Stimulated activated CD4-positive, alpha-beta T cell treated with anti-CD3 and anti-CD28 coated beads, TNF-alpha, amount 100 ng/mL, for 4 hours (primary cell): ENCODE measurements around the gene PURA.

Experiments
- DNase-seq, 3 experiments: peaks; one replicate each; pipeline ENCODE4 v3.0.0-alpha.2; 2020; ENCODE audit warnings: low read depth in 3 of 3

PURA gene

DNA sequence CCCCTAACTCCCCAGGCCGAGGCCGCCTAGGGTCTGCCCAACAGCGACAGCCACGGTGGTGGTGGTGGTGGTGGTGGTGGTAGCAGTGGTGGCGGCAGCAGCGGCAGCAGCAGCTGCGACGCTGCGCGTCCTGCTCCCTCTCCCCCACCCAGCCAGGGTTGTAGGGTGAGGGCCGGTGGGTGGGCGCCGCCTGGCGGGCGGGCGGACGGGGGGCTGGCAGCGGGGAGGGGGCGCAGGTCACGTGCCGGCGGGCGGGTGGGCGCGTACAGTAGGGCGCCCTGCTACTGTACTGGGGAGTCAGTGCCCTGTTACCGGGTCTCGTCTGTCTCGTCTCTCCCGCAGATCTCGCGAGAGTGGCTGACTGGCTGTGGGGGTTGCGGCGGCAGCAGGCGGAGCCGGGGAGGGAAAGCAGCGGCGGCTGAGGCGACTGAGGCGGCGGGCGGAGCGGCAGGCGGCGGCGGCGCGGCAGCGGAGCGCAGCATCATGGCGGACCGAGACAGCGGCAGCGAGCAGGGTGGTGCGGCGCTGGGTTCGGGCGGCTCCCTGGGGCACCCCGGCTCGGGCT lies at the start of gene PURA:
Gene PURA (plus strand): TSS at position 411 of the 565 bp plus-strand sequence. CDS start 73 bp downstream, at position 484.
- DNase-seq, result peak; percentile 92 to 95 (median 94)

DNA sequence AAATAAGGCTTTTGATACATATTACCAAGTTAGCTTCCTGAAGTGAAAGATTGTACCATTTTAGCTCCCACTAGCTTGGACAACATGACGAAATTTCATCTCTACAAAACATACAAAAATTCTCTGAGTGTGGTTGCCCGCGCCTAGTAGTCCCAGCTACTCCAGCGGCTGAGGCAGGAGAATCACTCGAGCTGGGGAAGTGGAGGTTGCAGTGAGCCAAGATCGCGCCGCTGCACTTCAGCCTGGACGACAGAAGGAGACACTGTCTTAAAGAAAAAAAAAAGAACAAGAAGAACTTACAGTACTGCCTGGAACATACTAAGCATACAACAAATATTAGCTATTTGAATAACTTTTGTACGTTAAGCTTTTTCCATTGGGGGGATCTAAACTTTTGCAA lies 41.1 kb upstream of the PURA start:
- DNase-seq, result no peak

DNA sequence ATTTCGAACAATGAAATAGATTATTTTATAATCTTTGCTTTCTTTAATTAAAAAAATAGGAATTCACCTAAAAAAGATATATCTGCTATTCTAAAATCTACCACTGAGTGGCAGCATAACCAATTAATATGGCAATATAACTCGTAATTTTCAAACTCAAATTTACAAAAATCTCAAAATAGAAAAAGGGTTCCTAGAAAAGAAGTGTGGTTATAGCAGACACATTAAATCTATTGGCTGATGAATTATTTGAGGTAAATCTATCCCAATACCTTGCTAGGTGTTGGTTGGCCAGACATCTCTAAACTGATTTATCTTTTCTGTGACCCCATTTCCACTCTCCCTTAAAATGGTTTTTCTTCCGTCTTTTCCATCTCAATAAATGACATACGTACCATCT lies 40.6 kb upstream of the PURA start:
- DNase-seq, result no peak

DNA sequence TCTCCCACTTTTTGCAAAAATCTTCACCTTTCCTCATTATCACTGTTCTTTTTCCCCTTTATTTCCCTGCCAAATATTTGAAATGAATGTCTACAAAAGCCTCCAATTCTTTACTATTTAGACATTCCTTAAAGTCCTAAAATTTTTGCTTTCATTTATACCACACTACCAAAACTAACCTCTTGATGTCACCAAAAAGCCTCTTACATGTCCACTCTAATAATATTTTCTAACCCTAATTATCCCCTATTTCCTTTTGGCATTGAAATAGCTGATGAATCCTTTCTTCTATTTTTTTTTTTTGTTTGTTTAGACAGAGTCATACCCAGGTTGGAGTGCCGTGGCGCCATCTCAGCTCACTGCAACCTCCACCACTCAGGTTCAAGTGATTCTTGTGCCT lies 38.5 kb upstream of the PURA start:
- DNase-seq, result no peak

DNA sequence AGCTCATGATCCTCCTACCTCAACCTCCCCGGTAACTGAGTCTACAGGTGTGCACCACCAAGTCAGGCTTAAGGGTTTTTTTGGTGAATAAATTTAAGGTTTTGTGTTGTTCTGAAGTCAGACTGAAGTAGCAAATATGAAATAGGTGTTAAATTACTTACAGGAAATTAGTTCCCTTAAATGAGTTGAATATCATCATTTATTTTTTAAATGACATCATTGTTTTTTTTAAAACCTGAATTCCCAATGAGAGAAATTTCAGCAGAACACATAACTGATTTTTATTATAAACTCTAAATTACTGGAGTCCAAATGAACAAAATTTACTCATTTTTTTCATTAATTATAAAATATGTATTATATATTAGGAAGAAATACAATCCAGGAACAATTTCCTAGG lies 37.8 kb upstream of the PURA start:
- no peak for DNase-seq

DNA sequence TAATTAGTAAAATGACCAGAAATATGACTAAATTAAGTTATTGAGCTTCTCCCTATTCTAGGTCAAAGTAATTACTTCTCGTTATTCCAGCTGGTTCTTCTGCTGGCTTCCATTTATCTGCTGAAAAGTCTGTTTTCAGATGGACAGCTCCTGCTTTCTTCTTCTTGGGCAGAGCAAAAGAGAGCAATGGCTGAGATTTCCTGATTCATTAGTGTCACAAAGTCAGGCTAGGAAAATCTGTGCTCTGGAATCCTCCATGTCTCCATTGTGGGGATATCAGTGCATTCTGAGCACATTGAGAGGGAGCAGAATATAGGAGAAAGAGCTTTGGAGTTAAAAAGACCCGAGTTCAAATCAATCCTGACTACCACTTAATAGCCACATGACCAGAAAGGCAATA lies 37.1 kb upstream of the PURA start:
- DNase-seq, result no peak

DNA sequence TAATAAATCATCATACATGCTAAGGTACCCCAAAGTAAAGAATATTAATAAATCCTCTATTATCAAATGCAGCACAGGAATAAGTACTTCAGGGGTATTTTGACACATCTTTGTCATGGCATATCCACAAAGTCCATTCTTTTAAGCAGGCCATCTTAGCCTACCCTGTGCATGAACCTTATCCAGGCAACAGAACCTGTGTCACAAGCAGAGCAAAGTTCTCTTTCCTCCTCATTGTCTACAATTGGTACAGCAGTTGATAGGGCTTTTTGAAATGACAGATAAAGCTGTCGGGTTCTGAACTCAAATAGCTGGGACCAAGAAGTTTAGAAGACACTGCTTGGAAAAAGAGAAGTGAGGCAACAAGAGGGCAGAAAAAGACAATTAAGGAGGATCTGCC lies 30.8 kb upstream of the PURA start:
- DNase-seq, result no peak

DNA sequence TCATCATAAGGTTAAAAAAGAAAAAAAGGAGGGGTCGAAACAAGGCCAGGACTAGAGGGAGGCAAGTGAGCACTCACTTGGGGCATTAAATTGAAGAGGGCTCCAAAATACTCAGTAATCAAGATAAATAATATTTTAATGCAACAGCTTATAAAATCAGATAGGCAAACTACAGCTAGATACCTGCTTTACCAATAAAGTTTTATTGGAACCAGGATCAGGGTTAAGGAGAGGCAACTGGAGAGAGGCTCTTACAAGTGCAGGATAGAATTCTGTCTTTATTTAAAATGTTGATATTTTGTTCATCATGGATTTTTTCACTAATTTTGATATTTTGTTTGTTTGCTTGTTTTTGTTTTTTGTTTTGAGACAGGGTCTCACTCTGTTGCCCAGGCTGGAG lies 30.3 kb upstream of the PURA start:
- DNase-seq, result no peak

DNA sequence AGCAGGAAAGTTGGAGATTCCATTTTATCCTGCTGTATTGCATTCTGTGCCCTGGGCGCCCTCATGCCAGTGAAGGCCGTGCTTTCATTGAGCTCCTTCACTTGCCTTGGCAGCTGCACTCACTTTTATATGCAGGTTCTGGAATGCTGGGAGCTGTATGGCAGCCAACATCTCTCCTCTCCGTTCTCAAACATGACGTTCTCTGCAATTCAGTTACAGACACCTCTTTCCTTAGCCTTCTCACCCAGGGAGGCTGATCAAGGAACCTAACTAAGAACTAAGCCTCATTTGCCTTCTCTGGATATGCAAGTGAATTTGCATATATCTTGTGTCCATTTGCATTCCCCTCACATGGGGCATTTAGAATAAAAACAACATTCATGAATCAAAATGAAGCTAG lies 29.4 kb upstream of the PURA start:
- no peak for DNase-seq

DNA sequence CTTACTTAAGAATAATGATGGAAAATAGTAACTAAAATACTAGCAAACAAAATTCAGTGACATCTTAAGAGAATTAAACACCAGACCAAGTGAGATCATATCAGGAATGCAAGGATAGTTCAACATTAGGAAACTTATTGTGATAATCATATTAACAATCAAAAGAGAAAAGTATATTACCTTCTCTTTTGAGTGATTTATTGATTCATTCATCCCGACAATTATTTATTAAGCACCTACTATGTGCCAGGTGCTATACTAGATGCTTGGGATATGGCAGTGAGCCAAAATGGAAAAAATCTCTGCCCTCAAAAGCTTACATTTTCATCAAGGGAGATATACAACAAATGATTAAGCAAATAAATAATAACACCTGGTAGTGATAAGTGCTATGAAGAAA lies 23.7 kb upstream of the PURA start:
- DNase-seq, result no peak

DNA sequence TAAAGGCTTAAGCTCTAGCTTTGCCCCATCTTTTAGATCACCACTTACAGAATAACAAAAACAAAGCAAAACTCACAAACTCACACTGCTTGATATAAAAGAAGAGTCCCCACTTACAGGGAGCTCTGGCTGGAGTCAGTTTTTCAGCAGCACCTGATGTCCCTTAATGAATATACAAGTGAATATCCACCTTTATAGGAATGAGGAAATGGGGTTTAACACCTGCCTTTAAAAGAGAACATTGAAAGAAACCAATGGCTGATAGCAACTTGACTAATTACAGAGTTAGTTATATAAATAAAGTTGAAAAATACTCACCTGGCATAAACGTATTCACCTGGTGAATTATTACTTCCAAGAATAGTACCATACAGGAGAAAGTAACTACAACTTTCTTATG lies 20.7 kb upstream of the PURA start:
- no peak for DNase-seq

DNA sequence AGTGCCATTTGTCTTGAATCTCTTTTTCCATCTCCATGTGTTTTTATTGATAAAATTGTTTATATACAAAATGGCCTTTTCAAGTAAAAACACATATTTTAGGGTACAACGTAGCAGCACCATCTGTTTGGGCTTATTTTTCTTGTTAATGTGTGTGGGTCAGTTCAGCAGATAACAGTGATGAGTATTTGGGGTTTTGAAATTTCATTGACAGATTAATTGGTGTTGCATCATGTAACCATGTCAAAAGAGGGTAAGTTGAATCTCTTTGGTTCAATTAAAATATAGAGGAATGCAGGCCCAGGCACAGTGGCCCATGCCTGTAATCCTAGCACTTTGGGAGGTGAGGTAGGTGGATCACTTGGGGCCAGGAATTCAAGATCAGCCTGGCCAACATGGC lies 20.0 kb upstream of the PURA start:
- no peak for DNase-seq

DNA sequence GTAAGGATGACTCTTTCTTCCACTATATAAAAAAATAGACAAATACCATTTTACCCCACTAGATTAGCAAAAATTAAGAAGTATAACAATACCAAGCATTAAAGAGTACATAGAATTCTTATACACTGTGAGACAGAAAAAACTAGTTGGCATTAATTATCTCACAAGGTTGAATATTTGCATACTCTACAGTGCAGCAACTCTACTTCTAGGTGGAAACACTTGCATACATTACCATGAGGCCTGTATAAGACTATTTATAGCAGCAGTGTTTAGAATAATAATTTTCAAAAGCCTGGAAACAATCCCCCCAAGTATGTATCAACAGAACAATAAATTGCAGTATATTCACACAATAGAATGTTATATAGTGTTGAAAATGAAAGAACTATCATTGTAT lies 19.0 kb upstream of the PURA start:
- no peak for DNase-seq

DNA sequence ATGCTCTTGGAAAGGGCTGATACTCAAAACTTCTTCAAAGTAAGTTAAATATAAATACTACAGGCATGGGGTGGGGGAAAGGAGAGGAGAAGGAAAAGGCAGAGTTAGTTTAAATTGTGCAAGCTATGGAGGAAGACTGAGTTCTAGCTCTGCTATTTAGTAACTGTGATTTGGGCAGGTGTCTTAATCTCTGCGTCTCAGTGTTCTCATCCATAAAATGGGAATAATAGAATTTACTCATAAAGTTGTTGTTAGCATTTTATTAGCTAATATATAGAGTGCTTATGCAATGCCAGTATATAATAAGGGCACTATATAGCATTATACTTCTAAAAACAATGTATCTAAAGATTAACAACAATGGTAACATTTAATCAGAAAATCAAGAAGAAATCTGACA lies 12.7 kb upstream of the PURA start:
- DNase-seq, result no peak

DNA sequence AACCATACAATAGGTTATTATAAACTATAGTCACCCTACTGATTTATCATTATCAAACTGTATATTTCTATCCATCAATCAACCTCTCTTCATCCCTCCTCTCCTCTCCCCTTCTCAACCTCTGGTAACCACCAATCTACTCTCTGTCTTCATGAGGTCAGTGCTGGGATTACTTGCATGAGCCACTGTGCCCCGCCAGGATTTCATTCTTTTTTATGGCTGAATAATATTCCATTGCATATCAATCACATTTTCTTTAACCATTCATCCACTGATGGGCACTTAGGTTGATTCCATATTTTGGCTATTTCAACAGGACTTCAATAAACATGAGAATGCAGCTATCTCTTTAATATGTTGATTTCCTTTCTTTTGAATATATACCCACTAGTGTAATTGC lies 10.8 kb upstream of the PURA start:
- DNase-seq, result no peak

DNA sequence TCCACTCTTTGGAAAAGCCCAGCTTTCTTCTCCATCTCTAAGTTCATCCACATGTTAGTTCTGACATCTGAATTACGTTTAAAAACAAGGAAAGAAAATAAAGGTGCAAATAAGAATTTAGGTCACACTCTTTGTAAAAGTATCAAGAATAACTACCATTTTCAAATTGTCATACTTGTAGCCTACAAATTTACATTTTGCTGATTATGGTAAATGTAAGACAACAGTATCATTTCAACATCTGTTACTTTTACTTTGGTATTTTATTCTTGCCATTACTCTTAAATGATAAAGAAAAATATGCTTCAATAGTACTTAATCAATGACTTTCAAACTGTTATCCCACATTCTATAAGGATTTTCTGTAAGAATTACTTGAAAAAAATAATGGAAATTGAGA lies 9.8 kb upstream of the PURA start:
- no peak for DNase-seq

DNA sequence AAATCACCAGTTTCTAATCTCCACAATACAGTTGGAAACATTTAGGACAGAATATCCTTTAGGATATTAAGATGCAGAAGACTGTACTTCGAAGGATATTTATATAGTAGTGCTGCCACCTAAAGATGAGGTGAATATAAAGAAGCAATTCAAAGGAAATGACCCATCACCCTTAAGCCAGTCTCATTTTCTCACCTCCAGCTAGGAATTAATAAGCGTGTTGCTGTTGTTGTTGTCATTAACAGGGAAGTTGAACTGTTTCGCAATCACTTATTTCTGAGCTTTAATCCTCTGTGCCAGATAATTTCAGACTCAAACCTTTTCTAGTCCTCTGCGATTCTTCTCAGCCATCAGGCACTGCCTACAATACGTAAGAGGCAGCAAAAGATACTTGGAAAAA lies 7.8 kb upstream of the PURA start:
- no peak for DNase-seq

DNA sequence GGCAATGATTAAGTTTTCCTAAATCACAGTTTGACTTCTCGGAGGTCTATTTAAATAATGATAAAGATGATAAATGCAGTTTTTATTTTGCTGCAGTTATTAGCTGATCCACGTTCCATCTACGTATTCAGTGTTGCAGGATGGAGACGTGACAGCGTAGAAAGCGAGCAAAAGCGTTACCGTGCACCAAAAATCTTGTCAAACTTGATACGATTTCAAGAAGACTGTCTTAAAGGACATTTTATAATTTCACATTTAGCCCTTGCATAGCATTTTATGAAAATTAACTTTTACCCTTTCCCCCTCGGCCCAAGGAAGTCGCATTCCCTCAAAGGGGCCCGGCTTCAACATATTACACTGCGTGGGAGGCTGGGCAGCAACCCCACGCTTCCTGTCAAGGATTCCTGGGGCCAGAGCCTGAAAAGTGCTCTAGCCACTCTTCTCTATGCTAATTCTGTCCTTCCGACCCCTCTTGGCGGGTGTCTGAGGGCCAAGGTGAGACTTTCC lies 7.1 kb upstream of the PURA start:
- no peak for DNase-seq

DNA sequence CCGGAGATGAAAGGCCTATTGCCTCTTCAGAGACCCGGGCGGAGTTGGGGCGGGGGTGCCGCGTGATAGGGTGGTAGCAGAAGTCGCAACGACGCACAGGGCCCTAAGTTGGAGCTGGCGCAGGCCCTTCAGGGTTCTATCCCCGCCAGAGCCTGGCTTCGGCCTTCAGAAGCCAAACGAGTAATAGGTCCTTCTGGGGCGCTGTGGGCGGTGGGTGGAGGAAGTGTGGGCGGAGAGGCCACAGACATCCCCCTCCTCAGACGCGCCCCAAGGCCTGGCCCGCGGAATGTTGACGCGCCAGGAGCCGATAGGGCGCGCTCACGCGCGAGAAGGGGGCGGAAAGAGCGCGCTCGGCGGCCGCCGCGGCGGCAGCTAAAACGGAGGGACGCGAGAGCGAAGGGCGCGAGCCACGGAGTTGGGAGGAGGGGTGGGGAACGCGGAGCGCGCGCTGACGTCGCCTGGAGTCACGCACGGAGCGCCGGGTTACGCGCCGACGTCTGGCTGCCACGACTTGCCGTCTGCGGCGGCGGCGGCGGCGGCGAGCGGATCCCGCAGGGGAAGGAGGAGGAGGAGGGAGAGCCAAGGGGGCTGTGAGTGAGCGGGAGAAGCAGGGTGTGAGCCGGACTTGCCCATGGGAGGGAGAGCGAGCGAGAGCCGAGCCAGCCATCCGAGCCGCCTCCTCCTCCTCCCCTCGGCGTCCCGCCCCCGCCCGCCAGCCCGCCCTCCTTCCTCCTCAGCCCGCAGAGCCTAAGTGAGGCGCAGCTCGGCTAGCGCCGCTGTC lies 6.4 kb upstream of the PURA start:
- peak; percentile 85 to 87 (median 86) for DNase-seq

DNA sequence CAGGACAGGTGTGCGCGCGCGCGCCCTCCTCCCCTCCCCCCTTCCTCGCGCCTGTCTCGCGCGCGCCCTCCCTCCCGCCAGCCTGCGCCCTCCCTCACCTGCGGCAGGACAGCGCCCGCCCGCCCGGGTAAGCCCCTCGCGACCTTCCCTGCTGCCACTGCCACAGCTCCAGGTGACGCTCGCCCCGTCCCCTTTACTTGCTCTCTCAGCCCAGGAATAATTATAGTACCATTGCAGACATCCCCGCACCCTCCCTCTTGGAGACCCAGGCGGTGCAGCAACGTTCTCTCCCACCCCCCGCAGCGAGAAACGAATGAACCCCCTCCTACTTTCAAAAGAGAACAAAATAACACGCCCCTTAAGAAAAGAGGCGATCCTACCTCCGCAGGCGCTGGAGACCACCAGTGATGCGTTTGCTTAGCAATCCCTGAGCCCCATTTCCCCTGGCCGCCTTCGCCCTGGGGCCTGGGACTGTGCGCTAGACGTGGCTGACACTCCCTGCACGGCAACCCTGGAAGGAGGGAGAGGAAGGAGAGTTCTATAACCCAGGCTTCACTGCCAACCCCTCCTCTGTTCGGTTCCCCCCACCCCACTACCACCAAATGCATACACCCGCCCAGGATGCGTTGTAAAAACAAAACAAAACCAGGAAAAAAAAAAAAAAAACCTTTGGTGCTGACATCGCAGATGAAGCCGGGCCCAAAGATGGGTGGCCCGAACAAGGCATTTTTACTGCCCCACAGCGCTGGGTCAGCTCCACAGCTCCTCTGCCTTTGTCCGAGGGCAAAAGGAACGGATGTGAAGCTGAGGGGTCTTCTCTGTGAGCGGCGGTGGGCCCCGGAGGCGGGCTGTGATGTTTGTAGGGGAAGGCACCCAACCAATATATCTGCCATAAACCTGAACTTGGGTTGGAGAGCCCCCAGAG lies 5.6 kb upstream of the PURA start:
- DNase-seq, result no peak

DNA sequence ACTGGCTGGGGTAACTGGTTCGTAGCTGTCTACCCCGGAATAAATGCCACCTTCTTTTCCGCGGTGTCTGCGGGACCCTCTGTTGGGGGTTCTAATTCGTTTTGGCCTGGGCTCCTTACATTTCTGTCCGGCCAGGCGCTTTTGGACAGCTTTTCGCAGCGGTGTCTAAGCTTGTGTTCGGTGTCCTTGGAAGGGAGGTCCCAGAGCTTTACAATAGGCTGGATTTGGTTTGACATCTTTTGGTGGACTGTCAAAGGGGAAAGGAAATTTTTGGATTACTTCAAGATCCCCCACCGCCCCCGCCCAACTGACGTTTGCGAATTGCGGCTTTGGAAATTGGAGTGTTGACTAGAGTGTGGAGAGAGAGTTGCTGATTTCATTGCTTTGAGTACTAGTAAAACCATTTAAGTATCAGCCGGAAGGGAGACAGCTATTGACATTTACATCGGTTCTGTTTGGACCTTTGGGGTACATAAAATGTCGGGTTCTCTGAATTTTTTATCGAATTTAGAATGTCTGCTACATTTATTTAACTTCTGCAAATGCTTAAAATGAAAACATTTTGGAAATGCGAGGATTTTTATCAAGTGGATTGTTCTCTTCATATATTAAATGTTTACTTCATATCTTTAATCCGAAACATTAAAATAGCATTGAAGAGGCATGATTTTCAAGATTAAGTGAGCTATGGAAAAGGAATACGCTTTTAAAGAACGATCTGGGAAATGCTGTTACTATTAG lies 4.7 kb upstream of the PURA start:
- DNase-seq, result no peak
